GM12878 (cell line): ENCODE data around the gene MEOX1. TPM values are rescaled to one million over a fixed set of nuclear protein-coding genes. Genes with fewer than 3 reads are reported as not detected.

Experiments
- ATAC-seq: fragments of 200-7000 bp; cut with Tn5 transposase; 3 replicates; pipeline ENCODE4 v1.9.1; 2020; ENCODE audit warnings: mild to moderate bottlenecking, moderate library complexity
- BruUV-seq: library from RNA; stranded (reverse); fragments of 400-500 nt; replicated peaks from 2 replicates; lab custom pipeline; 2021; lab: Mats Ljungman, UMichigan
- CTCF ChIA-PET: fragments of 300-600 bp; sonication (Branson Sonifier 250); formaldehyde crosslinking; extraction: SDS; loops from one replicate; lab custom pipeline; 2021; ENCODE audit warnings: inconsistent platforms; lab: Yijun Ruan, JAX
- POLR2A ChIA-PET: fragments of 350-600 bp; formaldehyde crosslinking; extraction: SDS; loops from one replicate; lab custom pipeline; 2021; ENCODE audit warnings: inconsistent platforms; lab: Charles Lee
- RAD21 ChIA-PET: fragments of 300-600 bp; sonication (Branson Sonifier 250); formaldehyde crosslinking; loops from one replicate; lab custom pipeline; 2023; ENCODE audit warnings: antibody characterized with exemption; ENCODE audit not compliant: unreplicated experiment; lab: Charles Lee
- SMC1A ChIA-PET: fragments of 300-600 bp; sonication (Branson Sonifier 250); formaldehyde crosslinking; loops from one replicate; lab custom pipeline; 2023; ENCODE audit not compliant: unreplicated experiment, uncharacterized antibody; lab: Charles Lee
- DNase-seq: peaks from one replicate; pipeline ENCODE4 v3.0.0-alpha.2; 2011; ENCODE audit warnings: low read depth, low spot score
- FAIRE-seq: peaks from 3 replicates; lab custom pipeline; 2011; peaks lifted over from hg19 to GRCh38; lab: Jason Lieb, UNC
- H2AFZ ChIP-seq: 2 replicates; pipeline ENCODE4 v1.6.0; 2011; ENCODE audit warnings: low read depth, low read length, control low read depth; ENCODE audit not compliant: control insufficient read depth
- H3K27ac ChIP-seq: 2 replicates; pipeline ENCODE4 v1.5.1; 2011; ENCODE audit warnings: control low read depth; ENCODE audit not compliant: control insufficient read depth, insufficient read depth
- H3K27me3 ChIP-seq, 2 experiments: replicated peaks in 1 of 2; 2 replicates each; pipeline versions ENCODE4 v1.6.0 to v1.6.1; 2011; ENCODE audit warnings: low read length in 1 of 2; ENCODE audit not compliant: control insufficient read depth in 2 of 2, insufficient read depth in 2 of 2
- H3K36me3 ChIP-seq, 2 experiments: 2 replicates each; pipeline ENCODE4 v1.5.1; 2011; ENCODE audit warnings: low read length in 1 of 2; ENCODE audit not compliant: control insufficient read depth in 2 of 2, insufficient read depth in 2 of 2
- H3K4me1 ChIP-seq: 2 replicates; pipeline ENCODE4 v1.6.1; 2011; ENCODE audit warnings: mild to moderate bottlenecking, low read length, moderate library complexity, mixed read lengths; ENCODE audit not compliant: control insufficient read depth, insufficient read depth
- H3K4me2 ChIP-seq: 2 replicates; pipeline ENCODE4 v1.6.0; 2011; ENCODE audit warnings: control low read depth; ENCODE audit not compliant: control insufficient read depth, insufficient read depth
- H3K4me3 ChIP-seq: fragments of 200-600 bp; sonication (generic); 2 replicates; pipeline ENCODE4 v1.5.1; 2016
- H3K79me2 ChIP-seq: 2 replicates; pipeline ENCODE4 v1.6.0; 2011; ENCODE audit warnings: low read length; ENCODE audit not compliant: control insufficient read depth, insufficient read depth
- H3K9ac ChIP-seq: 2 replicates; pipeline ENCODE4 v1.8.0; 2011; ENCODE audit warnings: low read length, control low read depth, mixed read lengths; ENCODE audit not compliant: control insufficient read depth, insufficient read depth
- H3K9me3 ChIP-seq: replicated peaks from 3 replicates; pipeline ENCODE4 v1.5.1; 2011; ENCODE audit warnings: mild to moderate bottlenecking, low read length; ENCODE audit not compliant: control insufficient read depth, insufficient read depth
- H4K20me1 ChIP-seq: 2 replicates; pipeline ENCODE4 v1.6.0; 2011; ENCODE audit not compliant: control insufficient read depth, insufficient read depth
- BHLHE40 ChIP-seq, 2 experiments: fragments of 450-650 bp in 1 of 2; IDR thresholded peaks; 2 replicates each; pipeline ENCODE4 v1.6.1; 2011 to 2017; ENCODE audit warnings: low read depth in 2 of 2, borderline replicate concordance in 1 of 2, improper control_type of control experiment in 1 of 2, low read length in 1 of 2, mild to moderate bottlenecking in 1 of 2
- IKZF1 ChIP-seq: fragments of 450-650 bp; conservative IDR thresholded peaks from 2 replicates; pipeline ENCODE4 v1.6.1; 2017; ENCODE audit warnings: antibody characterized with exemption, mild to moderate bottlenecking
- IKZF2 ChIP-seq, 2 experiments: fragments of 450-650 bp; IDR thresholded peaks; 2 replicates each; pipeline ENCODE4 v1.6.1; 2017; ENCODE audit warnings: mild to moderate bottlenecking in 2 of 2, moderate library complexity in 2 of 2
- MEF2B ChIP-seq: fragments of 450-650 bp; IDR thresholded peaks from 2 replicates; pipeline ENCODE4 v1.6.1; 2018; ENCODE audit warnings: mild to moderate bottlenecking, moderate library complexity; ENCODE audit not compliant: partially characterized antibody, poor library complexity, severe bottlenecking
- MTA2 ChIP-seq: fragments of 450-650 bp; IDR thresholded peaks from 2 replicates; pipeline ENCODE4 v1.6.1; 2016; ENCODE audit warnings: low read depth, mild to moderate bottlenecking, moderate library complexity
- TBL1XR1 ChIP-seq: IDR thresholded peaks from 2 replicates; pipeline ENCODE4 v1.6.1; 2012; ENCODE audit warnings: low read depth, low read length, improper control_type of control experiment
- ZNF384 ChIP-seq: IDR thresholded peaks from 2 replicates; pipeline ENCODE4 v1.6.1; 2012; ENCODE audit warnings: low read depth, mild to moderate bottlenecking, low read length, improper control_type of control experiment, borderline replicate concordance
- WGBS: methylation state at CpG from one replicate; pipeline ENCODE4 v1.1.6; 2016; ENCODE audit warnings: low lambda C conversion rate; ENCODE audit not compliant: insufficient replicate concordance, insufficient coverage; ENCODE audit errors: missing lambda C conversion rate; 5-methylcytosine and 5-hydroxymethylcytosine counted together
- in situ Hi-C: fragments of 300-500 bp; cut with MboI; formaldehyde crosslinking; loops from 9 replicates; pipeline ENCODE4 v1.14.3; 2018; ENCODE audit warnings: mixed read lengths
- intact Hi-C: fragments of 100-400 bp; cut with micrococcal nuclease; formaldehyde crosslinking; loops from one replicate; pipeline ENCODE4 v1.14.2; 2022; ENCODE audit not compliant: unreplicated experiment
- polyA plus RNA-seq, 11 experiments: library from polyadenylated mRNA; depleted of rRNA in 4 of 11; unstranded in 6 of 11; stranded (reverse) in 5 of 11; fragments of >200 nt; fragmentation: Nextera tagmentation in 4 of 11; fragmentation: Illumina TruSeq in 1 of 11; extraction: Ambion mirVana in 4 of 11; extraction: Trizol in 1 of 11; gene quantifications; 1 replicate in 1 of 11; 2 replicates in 10 of 11; pipeline versions ENCODE4 v1.2.1 to v1.2.3, GENCODE V29; 2011 to 2016; ENCODE audit warnings: inconsistent platforms in 2 of 11, missing spikeins in 2 of 11, low read depth in 1 of 11
- total RNA-seq, 4 experiments: library from RNA; depleted of rRNA in 3 of 4; stranded (reverse); fragments of >200 nt in 3 of 4; fragmentation: Illumina TruSeq in 1 of 4; extraction: Trizol in 1 of 4; gene quantifications; 2 replicates each; pipeline versions ENCODE4 v1.2.1 to v1.2.3, GENCODE V29; 2013 to 2021
- TF ChIP-seq, protein P1 (sequence below): IDR thresholded peaks from 2 replicates; pipeline ENCODE4 v1.6.1; 2012; ENCODE audit warnings: improper control_type of control experiment, low read depth, low read length; ENCODE audit not compliant: insufficient replicate concordance
- TF ChIP-seq, protein P2 (sequence below): fragments of 450-650 bp; IDR thresholded peaks from 2 replicates; pipeline ENCODE4 v1.6.1; 2016; ENCODE audit warnings: mild to moderate bottlenecking
- TF ChIP-seq, protein P3 (sequence below): fragments of 450-650 bp; IDR thresholded peaks from 2 replicates; pipeline ENCODE4 v1.6.1; 2017; ENCODE audit warnings: mild to moderate bottlenecking, moderate library complexity

Gene MEOX1
- total and polyA plus RNA-seq, 10 of the 15 experiments (the other 5 are each of a cell fraction or from before 2014, with no cell fraction given), result 0.19 to 9.4 (median 0.46) TPM

DNA sequence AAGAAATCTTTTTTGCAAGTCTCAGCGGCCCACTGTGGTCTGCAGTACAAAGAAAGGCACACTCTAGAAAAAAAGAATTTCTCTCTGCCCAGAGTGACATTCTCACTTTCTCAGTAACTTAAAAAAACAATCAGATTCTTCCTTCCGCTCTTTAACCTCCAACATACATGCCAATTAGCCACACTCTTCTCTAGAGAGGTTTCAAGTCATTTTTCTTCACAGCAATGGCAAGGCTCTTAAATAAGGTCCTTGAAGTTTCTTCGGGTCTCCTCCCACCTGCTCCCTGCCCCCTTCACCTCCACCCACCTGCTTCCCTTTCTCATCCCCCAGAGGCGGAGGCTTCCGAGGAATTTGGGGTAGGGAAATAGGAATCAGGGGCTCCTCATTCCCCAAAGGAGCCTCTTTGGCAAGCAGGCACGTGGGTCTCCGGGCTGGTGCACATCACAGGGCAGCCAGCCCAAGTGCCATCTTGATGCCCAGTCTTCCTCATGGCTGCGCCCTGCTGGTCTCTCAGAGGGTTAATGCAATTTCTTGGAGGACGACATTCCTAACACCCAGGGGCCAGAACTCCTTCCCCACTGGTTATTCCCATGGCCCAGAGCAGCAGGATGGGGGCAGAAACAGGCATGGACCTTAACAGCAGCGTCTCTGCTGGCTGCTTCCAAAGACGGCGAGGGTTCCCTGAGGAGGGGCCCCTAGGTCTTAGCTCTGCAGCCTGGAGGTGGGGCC lies 855 bp upstream of the MEOX1 start:
- Histone ChIP-seq H3K27ac (peak overlapping the region; percentile 71), H3K9me3 (no peaks in the 10 kb centered on the region), H3K4me1 (peaks cover 16% of the 10 kb centered on the region), H3K79me2 (peaks cover 19% of the 10 kb centered on the region), H4K20me1 (no peaks in the 10 kb centered on the region), H3K27me3 (no peaks in the 10 kb centered on the region), H2AFZ (no peak overlapping the region), H3K4me2 (peak overlapping the region; percentile 45), H3K9ac (no peak overlapping the region), H3K4me3 (0 out of 2 replicates have a peak overlapping the region, but pooled peaks have one; percentile 48), H3K36me3 (no peaks in the 10 kb centered on the region)
- no TSS peak for BruUV-seq
- ChIA-PET SMC1A (interaction anchor here (1.0 to 9.4 kb wide), 9 partner anchors 8 to 179 kb away, joined by 3 to 98 read pairs (median 3); partner anchors contain the start of gene DHX8), CTCF (interaction anchor here (0.6 to 4.6 kb wide), 5 partner anchors 8 to 87 kb away, joined by 3 to 38 read pairs (median 6); no protein-coding TSS in a partner anchor), RAD21 (interaction anchor here (0.8 to 8.4 kb wide), 3 partner anchors 9 to 86 kb away, joined by 3 to 77 read pairs (median 41); no protein-coding TSS in a partner anchor), POLR2A (interaction anchor here (0.6 to 1.2 kb wide), 3 partner anchors 8 to 89 kb away, joined by 3 to 5 read pairs (median 3); no protein-coding TSS in a partner anchor)
- intact Hi-C loops, result loop anchor here (1.0 kb wide), 1 partner anchor 9 kb away; no protein-coding TSS in a partner anchor
- peak; percentile 69 for ATAC-seq
- WGBS, result 50% methylated on average over 12 of the region's 12 CpGs
- DNase-seq, result peak; percentile 75
- peak; percentile 80 for FAIRE-seq
- in situ Hi-C loops, result loop anchor here (25.0 kb wide), 1 partner anchor 450 kb away; the partner anchor contains the start of gene TMEM106A
- TF ChIP-seq IKZF2 (IDR thresholded peaks at IDR 0.05) (peak in 1 of 2 experiments; percentile 29; a peak in 1 of 4 replicates), ZNF384 (peak; percentile 72), BHLHE40 (IDR thresholded peaks at IDR 0.05; ENCODE audit: borderline replicate concordance in 1 of 2, low read depth in 2 of 2, low read length in 1 of 2) (peak in 1 of 2 experiments; percentile 41; a peak in 1 of 4 replicates), MTA2 (peak; percentile 65), TBL1XR1 (no peak), IKZF1 (no peak; the same call in 1 of the 2 replicates), MEF2B (peak; percentile 81)
- TF ChIP-seq, protein P1, sequence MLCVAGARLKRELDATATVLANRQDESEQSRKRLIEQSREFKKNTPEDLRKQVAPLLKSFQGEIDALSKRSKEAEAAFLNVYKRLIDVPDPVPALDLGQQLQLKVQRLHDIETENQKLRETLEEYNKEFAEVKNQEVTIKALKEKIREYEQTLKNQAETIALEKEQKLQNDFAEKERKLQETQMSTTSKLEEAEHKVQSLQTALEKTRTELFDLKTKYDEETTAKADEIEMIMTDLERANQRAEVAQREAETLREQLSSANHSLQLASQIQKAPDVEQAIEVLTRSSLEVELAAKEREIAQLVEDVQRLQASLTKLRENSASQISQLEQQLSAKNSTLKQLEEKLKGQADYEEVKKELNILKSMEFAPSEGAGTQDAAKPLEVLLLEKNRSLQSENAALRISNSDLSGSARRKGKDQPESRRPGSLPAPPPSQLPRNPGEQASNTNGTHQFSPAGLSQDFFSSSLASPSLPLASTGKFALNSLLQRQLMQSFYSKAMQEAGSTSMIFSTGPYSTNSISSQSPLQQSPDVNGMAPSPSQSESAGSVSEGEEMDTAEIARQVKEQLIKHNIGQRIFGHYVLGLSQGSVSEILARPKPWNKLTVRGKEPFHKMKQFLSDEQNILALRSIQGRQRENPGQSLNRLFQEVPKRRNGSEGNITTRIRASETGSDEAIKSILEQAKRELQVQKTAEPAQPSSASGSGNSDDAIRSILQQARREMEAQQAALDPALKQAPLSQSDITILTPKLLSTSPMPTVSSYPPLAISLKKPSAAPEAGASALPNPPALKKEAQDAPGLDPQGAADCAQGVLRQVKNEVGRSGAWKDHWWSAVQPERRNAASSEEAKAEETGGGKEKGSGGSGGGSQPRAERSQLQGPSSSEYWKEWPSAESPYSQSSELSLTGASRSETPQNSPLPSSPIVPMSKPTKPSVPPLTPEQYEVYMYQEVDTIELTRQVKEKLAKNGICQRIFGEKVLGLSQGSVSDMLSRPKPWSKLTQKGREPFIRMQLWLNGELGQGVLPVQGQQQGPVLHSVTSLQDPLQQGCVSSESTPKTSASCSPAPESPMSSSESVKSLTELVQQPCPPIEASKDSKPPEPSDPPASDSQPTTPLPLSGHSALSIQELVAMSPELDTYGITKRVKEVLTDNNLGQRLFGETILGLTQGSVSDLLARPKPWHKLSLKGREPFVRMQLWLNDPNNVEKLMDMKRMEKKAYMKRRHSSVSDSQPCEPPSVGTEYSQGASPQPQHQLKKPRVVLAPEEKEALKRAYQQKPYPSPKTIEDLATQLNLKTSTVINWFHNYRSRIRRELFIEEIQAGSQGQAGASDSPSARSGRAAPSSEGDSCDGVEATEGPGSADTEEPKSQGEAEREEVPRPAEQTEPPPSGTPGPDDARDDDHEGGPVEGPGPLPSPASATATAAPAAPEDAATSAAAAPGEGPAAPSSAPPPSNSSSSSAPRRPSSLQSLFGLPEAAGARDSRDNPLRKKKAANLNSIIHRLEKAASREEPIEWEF, result peak; percentile 49
- TF ChIP-seq, protein P2, sequence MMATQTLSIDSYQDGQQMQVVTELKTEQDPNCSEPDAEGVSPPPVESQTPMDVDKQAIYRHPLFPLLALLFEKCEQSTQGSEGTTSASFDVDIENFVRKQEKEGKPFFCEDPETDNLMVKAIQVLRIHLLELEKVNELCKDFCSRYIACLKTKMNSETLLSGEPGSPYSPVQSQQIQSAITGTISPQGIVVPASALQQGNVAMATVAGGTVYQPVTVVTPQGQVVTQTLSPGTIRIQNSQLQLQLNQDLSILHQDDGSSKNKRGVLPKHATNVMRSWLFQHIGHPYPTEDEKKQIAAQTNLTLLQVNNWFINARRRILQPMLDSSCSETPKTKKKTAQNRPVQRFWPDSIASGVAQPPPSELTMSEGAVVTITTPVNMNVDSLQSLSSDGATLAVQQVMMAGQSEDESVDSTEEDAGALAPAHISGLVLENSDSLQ, result peak; percentile 76
- TF ChIP-seq, protein P3, sequence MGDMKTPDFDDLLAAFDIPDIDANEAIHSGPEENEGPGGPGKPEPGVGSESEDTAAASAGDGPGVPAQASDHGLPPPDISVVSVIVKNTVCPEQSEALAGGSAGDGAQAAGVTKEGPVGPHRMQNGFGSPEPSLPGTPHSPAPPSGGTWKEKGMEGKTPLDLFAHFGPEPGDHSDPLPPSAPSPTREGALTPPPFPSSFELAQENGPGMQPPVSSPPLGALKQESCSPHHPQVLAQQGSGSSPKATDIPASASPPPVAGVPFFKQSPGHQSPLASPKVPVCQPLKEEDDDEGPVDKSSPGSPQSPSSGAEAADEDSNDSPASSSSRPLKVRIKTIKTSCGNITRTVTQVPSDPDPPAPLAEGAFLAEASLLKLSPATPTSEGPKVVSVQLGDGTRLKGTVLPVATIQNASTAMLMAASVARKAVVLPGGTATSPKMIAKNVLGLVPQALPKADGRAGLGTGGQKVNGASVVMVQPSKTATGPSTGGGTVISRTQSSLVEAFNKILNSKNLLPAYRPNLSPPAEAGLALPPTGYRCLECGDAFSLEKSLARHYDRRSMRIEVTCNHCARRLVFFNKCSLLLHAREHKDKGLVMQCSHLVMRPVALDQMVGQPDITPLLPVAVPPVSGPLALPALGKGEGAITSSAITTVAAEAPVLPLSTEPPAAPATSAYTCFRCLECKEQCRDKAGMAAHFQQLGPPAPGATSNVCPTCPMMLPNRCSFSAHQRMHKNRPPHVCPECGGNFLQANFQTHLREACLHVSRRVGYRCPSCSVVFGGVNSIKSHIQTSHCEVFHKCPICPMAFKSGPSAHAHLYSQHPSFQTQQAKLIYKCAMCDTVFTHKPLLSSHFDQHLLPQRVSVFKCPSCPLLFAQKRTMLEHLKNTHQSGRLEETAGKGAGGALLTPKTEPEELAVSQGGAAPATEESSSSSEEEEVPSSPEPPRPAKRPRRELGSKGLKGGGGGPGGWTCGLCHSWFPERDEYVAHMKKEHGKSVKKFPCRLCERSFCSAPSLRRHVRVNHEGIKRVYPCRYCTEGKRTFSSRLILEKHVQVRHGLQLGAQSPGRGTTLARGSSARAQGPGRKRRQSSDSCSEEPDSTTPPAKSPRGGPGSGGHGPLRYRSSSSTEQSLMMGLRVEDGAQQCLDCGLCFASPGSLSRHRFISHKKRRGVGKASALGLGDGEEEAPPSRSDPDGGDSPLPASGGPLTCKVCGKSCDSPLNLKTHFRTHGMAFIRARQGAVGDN, result peak; percentile 67; the same call in 1 of the 2 replicates
